T-helper 17 cell (primary cell): Measurements from ENCODE around the gene ZDHHC24. TPM values are rescaled to one million over a fixed set of nuclear protein-coding genes. Genes with fewer than 3 reads are reported as not detected.
A peak's percentile ranks its signal among the peaks of the same experiment; 100 is the strongest.

ENCODE experiments used
- ATAC-seq: fragments of 150-1000 bp; cut with Tn5 transposase; 2 replicates; pipeline ENCODE4 v1.10.0; 2021; ENCODE audit warnings: mild to moderate bottlenecking, moderate library complexity
- DNase-seq, 3 donors: peaks; one replicate each; pipeline versions ENCODE4 v3.0.0 to v3.0.0-alpha.2; 2020 to 2021
- H3K9me3 ChIP-seq: one replicate; pipeline ENCODE4 v1.7.0; 2013; ENCODE audit warnings: low read length, mild to moderate bottlenecking; ENCODE audit not compliant: control insufficient read depth, poor library complexity, severe bottlenecking
- H3K27ac Mint-ChIP-seq: one replicate; pipeline ENCODE4 v1.8.0; 2022; ENCODE audit warnings: mild to moderate bottlenecking, moderate library complexity, mixed read lengths
- H3K27me3 Mint-ChIP-seq: one replicate; pipeline ENCODE4 v1.8.0; 2022; ENCODE audit warnings: mixed read lengths
- H3K36me3 Mint-ChIP-seq: one replicate; pipeline ENCODE4 v1.8.0; 2022; ENCODE audit warnings: low read depth, mixed read lengths
- H3K4me1 Mint-ChIP-seq: one replicate; pipeline ENCODE4 v1.8.0; 2022; ENCODE audit warnings: mild to moderate bottlenecking, mixed read lengths
- H3K4me3 Mint-ChIP-seq: one replicate; pipeline ENCODE4 v1.8.0; 2022; ENCODE audit warnings: mild to moderate bottlenecking, moderate library complexity, mixed read lengths
- total RNA-seq, 4 donors: library from RNA in 2 of 4; stranded (reverse) in 2 of 4; gene quantifications; one replicate each; pipeline ENCODE4 v1.2.3 and lab custom pipeline; 2022 to 2026

The ZDHHC24 gene
- total RNA-seq, 2 donors from 2014 or later, result 15.2 to 18.1 TPM

- no peak for ATAC-seq
- Mint-ChIP-seq H3K4me3 (no peak overlapping the region), H3K27ac (no peak overlapping the region), H3K36me3 (peaks cover 6% of the 10 kb centered on the region), H3K4me1 (peaks cover 2% of the 10 kb centered on the region), H3K27me3 (no peaks in the 10 kb centered on the region)
- H3K9me3 ChIP-seq, result no peaks in the 10 kb centered on the region
- no peak for DNase-seq
Observed at GRCh38 chr11:66493130-66493529, 52.7 kb downstream of the ZDHHC24 start.

DNA sequence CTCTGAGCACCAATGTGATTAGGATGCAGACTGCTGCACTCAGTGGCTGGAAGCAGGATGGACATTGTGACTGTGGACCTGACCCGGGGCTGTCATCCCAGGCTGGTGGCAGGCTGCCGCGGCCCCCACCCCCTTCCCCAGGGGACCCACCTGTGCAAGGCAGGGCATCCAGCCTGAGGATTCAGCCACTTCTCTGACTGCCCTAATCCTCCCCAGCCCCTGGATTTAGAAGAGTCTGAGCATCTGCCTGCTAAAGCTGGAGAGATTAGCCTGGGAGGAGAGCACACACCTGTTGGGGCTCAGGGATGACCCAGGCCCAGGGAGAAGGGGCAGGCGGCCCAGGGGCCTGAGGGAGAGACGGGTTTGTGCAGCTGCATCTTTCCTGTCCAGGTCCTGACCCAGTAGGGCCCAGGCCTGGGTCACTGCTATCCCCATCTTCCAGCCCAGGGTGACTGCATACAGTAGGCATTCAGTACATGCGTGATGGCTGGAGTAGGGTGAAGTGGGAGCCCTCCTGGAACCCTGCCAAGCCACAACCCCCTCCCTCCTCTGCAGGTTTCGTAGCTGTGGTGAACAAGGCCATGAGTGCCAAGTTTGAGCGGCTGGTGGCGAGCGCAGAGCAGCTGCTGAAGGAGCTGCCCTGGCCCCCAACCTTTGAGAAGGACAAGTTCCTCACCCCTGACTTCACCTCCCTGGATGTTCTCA, 53.5 kb downstream of the ZDHHC24 start:
- no peak overlapping the region for H3K4me3 Mint-ChIP-seq

GRCh38 chr11:66491315-66491935, 54.4 kb downstream of the ZDHHC24 start:
- no peaks in the 10 kb centered on the region for H3K27me3 Mint-ChIP-seq
- no peaks in the 10 kb centered on the region for H3K9me3 ChIP-seq
- no peak for ATAC-seq
- H3K27ac Mint-ChIP-seq, result no peak overlapping the region
- DNase-seq, result no peak
- H3K4me3 Mint-ChIP-seq, result no peak overlapping the region
- peaks cover 6% of the 10 kb centered on the region for H3K36me3 Mint-ChIP-seq
- H3K4me1 Mint-ChIP-seq, result peaks cover 2% of the 10 kb centered on the region

More for the DNA sequence above, 53.5 kb downstream of the ZDHHC24 start:
- H3K4me1 Mint-ChIP-seq, result peaks cover 2% of the 10 kb centered on the region
- H3K27ac Mint-ChIP-seq, result no peak overlapping the region
- DNase-seq (no peak), ATAC-seq (no peak)
- H3K9me3 ChIP-seq, result no peaks in the 10 kb centered on the region
- H3K36me3 Mint-ChIP-seq, result peaks cover 6% of the 10 kb centered on the region
- no peaks in the 10 kb centered on the region for H3K27me3 Mint-ChIP-seq

DNA sequence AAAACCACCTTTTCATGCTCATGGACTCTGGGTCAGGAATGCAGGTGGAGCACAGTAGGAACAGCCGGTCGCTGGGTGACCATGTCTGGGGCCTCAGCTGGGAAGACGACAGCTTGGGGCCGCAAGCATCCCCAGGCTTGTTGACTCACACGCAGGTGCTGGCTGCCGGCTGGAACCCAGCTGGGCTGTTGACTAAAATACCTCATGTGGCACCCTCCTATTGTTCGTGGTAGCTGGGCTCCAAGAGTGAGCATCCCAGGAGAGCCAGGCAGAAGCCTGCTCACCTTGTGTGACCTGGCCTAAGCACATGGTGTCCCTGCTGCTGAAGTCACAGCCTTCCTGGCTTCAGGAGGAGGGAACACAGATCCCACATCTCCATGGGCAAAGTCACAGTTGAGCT, 56.2 kb downstream of the ZDHHC24 start:
- H3K4me3 Mint-ChIP-seq, result no peak overlapping the region
- peaks cover 6% of the 10 kb centered on the region for H3K36me3 Mint-ChIP-seq
- no peaks in the 10 kb centered on the region for H3K27me3 Mint-ChIP-seq
- ATAC-seq (no peak), DNase-seq (no peak)
- no peaks in the 10 kb centered on the region for H3K9me3 ChIP-seq
- peak overlapping the region; percentile 19 for H3K27ac Mint-ChIP-seq
- H3K4me1 Mint-ChIP-seq, result peaks cover 2% of the 10 kb centered on the region

DNA sequence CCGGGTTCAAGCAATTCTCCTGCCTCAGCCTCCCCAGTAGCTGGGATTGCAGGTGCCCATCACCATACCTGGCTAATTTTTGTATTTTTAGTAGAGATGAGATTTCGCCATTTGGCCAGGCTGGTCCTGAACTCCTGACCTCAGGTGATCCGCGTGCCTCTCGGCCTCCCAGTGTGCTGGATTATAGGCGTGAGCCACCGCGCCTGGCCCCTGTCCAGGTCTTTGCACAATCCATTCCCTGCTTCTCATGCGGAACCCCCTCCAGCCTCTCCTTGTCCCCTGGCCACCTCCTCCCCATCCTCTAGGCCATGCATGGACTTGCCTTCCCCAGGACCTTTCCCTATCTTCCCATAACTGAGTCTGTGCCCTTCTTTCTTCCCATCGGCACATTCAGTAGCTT, 56.9 kb downstream of the ZDHHC24 start:
- ATAC-seq (no peak), DNase-seq (no peak)
- Mint-ChIP-seq H3K4me1 (peaks cover 2% of the 10 kb centered on the region), H3K27me3 (no peaks in the 10 kb centered on the region), H3K27ac (no peak overlapping the region), H3K4me3 (no peak overlapping the region), H3K36me3 (peaks cover 6% of the 10 kb centered on the region)
- H3K9me3 ChIP-seq, result no peaks in the 10 kb centered on the region

DNA sequence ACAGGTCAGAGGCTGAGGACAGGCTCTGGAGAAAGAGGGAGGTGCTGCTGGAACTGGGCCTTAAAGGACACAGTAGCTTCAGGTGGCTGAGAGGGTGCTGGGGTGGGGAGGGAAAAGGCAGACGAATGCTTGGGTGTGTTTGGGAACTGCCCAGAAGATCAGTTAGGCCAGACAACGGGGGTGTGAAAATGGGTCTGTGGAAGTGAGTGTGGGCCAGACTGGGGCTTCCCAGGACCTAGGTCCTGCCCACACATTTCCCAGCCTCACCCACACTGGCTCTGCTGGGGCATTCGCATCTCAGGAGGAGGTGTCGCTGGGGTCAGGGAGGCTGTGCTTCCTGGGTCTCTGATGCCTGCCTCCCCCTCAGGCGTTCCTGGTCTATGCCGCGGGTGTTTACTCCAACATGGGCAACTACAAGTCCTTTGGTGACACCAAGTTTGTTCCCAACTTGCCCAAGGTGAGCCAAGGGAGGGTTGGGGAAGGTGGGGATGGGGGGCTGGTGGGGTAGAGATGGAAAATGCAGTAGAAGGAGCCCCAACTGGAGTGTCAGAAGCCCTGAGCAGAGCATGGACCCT, 61.0 kb downstream of the ZDHHC24 start:
- no peak overlapping the region for H3K4me3 Mint-ChIP-seq
- peaks cover 8% of the 10 kb centered on the region for H3K4me1 Mint-ChIP-seq
- DNase-seq (no peak), ATAC-seq (no peak)
- no peak overlapping the region for H3K27ac Mint-ChIP-seq
- no peaks in the 10 kb centered on the region for H3K27me3 Mint-ChIP-seq
- H3K36me3 Mint-ChIP-seq, result peaks cover 3% of the 10 kb centered on the region
- no peaks in the 10 kb centered on the region for H3K9me3 ChIP-seq

GRCh38 chr11:66480117-66480938, 65.5 kb downstream of the ZDHHC24 start, which contains the start of gene DPP3:
TSS of gene DPP3 (plus strand) at chr11:66480434. CDS start at chr11:66482201, 1,767 bp downstream.
- peak within 1 kb of the TSS; percentile 91 for H3K27ac Mint-ChIP-seq
- peak within 1 kb of the TSS; percentile 91 for H3K4me3 Mint-ChIP-seq
- DNase-seq (peak; percentile 90 to 94 (median 91)), ATAC-seq (peak; percentile 99)
- peaks cover 21% of the 10 kb centered on the region for H3K4me1 Mint-ChIP-seq
- H3K9me3 ChIP-seq, result no peaks in the 10 kb centered on the region
- H3K27me3 Mint-ChIP-seq, result no peaks in the 10 kb centered on the region
- H3K36me3 Mint-ChIP-seq, result no peaks in the 10 kb centered on the region

- no peaks in the 10 kb centered on the region for H3K36me3 Mint-ChIP-seq
- peak overlapping the region; percentile 91 for H3K27ac Mint-ChIP-seq
- no peaks in the 10 kb centered on the region for H3K27me3 Mint-ChIP-seq
- DNase-seq (no peak), ATAC-seq (no peak)
- H3K4me3 Mint-ChIP-seq, result peak overlapping the region; percentile 91
- no peaks in the 10 kb centered on the region for H3K9me3 ChIP-seq
- peaks cover 21% of the 10 kb centered on the region for H3K4me1 Mint-ChIP-seq
Observed at GRCh38 chr11:66479394-66480116, 66.3 kb downstream of the ZDHHC24 start.

GRCh38 chr11:66478729-66479393, 67.0 kb downstream of the ZDHHC24 start:
- Mint-ChIP-seq H3K27me3 (no peaks in the 10 kb centered on the region), H3K36me3 (no peaks in the 10 kb centered on the region), H3K4me3 (peak overlapping the region; percentile 91), H3K27ac (peak overlapping the region; percentile 91), H3K4me1 (peaks cover 21% of the 10 kb centered on the region)
- no peaks in the 10 kb centered on the region for H3K9me3 ChIP-seq
- ATAC-seq (no peak), DNase-seq (no peak)

GRCh38 chr11:66477263-66478201, 68.3 kb downstream of the ZDHHC24 start:
- Mint-ChIP-seq H3K4me1 (peaks cover 21% of the 10 kb centered on the region), H3K36me3 (no peaks in the 10 kb centered on the region), H3K27me3 (no peaks in the 10 kb centered on the region), H3K4me3 (no peak overlapping the region), H3K27ac (no peak overlapping the region)
- ATAC-seq (no peak), DNase-seq (no peak)
- no peaks in the 10 kb centered on the region for H3K9me3 ChIP-seq

- H3K27ac Mint-ChIP-seq, result peak overlapping the region; percentile 89
- H3K36me3 Mint-ChIP-seq, result no peaks in the 10 kb centered on the region
- H3K27me3 Mint-ChIP-seq, result no peaks in the 10 kb centered on the region
- ATAC-seq (no peak), DNase-seq (no peak)
- H3K9me3 ChIP-seq, result no peaks in the 10 kb centered on the region
- peaks cover 17% of the 10 kb centered on the region for H3K4me1 Mint-ChIP-seq
- H3K4me3 Mint-ChIP-seq, result no peak overlapping the region
Observed at GRCh38 chr11:66476841-66477251, 69.0 kb downstream of the ZDHHC24 start.
